DMS153 treated with DMSO at 0.1 percent for 48 hours (cell line): ENCODE results near the gene EXOC3.

Experiments used
- DNase-seq: peaks from one replicate; lab custom pipeline; 2025; ENCODE audit not compliant: unreplicated experiment; lab: John Stamatoyannopoulos, UW

The EXOC3 gene

DNA sequence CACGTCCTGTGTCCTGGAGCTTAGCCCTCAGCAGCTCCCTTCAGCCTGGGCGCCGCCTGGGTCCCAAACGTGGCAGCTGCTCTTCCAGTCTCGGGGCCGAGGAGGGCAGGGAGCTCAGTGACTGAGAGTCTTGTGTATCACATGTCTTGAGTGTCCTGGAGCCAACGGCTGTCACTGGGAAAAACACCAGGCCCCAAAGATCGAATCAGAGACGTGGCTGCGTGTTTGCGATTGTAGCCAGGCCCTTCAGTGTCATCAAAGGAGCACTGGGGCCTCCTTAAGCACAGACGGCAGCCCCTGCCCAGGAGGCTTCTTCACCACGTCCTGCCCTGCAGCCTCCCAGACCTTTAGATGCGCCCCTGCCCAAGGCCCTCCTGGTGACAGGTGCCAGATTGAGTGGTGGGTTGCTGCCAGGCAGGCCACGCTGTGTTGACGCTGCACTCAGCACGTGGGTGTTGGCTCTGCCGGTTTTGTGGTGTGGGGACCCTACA, 5.7 kb upstream of the EXOC3 start:
- DNase-seq = no peak

DNA sequence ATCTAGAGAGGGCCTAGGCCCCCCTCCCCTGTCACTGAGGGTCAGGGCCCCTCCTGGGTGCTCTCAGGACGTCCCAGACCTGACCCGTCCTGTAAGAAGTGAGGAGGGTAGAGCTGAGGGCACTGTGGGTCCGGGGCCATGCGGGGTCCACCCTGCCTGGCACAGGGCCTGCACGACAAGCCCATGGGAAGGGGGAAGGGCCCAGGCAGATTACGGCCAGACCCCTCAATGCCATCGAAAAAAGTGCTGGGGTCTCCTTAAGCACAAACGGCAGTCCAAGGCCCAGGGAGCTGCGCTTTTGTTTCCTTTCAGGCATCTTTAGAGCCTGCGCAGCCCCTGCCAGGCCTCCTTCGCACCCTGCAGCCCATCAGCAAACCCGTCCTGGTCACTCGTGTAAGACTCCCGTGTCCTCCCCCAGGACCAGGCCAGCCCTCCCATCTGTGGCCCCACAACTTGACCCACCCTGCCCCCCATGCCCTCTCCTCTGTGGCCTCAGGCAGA, 4.4 kb upstream of the EXOC3 start:
- DNase-seq = no peak

DNA sequence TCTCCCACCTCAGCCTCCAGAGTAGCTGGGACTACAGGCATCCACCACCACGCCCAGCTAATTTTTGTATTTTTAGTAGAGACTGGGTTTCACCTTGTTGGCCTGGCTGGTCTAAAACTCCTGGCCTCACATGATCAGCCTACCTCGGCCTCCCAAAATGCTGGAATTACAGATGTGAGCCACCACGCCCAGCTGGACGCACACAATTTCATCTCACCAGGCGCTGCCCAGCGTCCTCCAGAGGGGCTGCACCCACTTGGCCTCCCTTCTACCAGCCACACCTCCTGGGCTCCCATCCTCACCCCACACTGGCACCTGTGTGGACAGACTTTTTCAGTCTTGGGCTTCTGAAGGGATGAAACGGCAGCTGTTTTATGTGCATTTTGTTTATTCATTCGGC, 3.8 kb upstream of the EXOC3 start:
- no peak for DNase-seq

DNA sequence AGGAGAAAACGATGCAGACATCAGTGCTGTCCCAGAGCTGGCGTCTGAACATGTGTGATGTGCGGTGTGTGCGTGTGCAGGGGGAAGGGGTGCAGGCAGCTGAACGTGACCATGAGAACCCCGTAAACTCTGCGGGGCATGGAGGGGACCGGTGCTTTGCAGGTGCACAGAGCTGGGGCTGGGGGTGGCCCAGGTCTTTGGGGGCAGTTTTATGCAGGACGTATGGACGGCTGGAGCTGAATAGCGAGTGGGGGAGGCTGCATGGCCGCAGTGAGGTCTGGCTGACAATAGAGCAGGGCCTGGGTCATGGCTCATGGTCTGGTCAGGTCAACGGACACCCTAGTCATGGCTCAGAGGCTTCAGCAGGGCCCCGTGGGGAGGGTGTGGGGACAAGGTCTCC, 3.3 kb upstream of the EXOC3 start:
- DNase-seq = no peak

DNA sequence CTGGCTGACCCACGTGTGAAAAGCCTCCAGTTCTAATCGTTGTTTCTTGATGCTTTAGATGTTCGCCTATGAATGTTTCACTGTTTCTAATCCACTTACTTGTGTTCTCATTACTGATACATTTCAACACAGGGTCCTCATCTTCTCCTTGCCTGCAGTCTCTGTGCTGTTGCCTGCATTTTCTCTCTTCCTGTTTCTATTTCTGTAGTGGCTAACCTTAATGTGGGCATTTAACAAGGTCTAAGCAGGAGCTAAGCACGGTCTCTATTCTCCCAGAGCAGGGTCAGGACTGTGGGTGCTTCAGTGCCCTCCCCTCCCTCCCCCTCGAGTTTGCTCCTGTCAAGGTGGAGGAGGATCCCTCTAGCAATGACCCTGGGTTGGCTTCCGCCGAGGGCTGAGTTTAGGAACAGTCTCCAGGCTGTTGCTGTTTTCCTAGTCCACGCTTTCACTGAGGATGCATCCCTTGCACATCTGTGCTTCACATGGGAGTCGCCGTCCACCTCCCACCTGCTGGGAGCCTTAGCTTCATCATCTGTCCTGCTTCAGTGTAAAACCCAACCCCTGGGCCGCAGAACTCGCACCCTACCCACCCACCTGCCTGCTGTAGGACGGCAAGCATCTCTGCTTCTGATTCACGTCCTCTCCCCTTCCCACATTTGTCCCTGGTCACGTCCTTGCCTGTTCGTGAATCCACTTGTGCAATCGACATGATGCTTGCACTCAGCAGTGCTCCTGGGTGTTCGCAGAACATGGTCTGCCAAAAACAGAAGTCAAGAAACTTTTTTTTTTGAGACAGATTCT, 2.4 kb upstream of the EXOC3 start:
- DNase-seq = no peak

DNA sequence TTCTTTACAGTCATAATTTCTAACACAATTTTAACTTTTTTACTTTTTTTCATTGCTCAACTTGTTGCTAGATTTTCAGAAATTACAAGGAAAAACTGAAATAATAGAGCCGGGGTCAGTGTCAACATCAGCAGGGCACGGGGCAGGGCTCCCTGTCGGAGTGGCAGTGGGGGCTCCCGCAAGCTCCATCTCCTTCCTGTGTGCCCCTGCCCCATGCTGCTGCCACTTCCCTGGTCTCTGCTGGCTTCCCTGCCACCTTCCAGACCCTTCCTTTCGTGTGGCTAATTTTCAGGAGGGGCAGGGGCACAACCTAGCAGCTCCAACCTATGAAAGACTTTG, 1.0 kb upstream of the EXOC3 start:
- no peak for DNase-seq

DNA sequence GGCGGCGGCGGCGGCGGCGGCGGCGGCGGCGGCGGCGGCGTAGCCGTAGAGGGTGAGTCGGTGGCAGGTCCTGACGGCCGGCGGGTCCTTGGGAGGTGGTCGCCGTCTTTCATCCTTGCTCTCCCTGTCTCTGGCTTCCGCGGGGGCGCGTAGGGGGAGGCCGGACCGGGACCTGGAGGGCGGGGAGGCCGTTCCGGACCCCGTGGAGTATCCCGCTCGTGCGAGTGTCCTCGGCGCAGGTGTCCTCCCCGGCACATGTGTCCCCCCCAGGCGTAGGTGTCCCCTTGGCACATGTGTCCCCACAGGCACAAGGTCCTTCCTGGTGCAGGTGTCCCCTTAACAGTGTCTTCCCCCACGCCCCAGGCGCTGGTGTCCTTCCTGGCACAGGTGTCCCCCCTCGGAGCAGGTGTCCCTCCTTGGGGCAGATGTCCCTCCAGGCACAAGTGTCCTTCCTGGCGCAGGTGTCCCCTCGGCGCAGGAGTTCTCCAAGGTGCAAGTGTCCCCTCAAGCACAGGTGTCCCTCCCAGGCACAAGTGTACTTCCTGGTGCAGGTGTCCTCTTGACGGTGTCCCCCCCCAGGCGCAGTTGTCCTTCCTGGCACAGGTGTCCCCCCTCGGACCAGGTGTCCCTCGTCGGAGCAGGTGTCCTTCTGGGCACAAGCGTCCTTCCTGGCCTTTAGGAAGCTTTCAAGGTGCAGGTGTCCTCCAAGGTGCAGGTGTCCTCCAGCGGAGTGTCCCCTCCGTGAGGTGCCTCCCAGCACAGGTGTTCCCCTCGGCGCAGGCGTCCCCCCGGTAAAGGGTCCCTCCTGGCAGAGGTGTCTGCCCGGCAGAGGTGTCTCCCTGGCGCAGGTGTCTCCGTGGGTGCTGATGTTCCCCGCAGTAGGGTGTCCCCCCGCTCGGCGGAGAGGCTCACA, 519 bp downstream of the EXOC3 start:
- no peak for DNase-seq

DNA sequence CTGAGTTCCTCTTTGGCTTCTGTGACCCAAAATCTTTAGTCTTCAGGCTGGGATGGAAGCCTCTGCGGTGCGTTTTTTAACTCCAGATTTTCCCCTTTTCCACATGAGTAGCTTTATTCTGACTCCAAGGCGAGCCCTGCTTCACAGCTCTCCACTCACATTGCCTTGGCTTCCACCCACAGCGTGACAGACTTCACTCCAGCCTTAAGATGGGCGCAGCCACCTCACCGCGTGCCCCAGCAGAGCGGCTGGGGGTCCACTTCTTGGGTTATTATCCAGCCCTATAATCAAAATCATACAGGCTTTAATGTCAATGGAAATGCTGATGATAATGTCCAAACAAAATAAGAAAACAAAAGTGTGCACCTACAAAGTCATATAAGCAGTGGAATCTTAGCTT, 1.2 kb downstream of the EXOC3 start:
- no peak for DNase-seq

GRCh38 chr5:445591-445990, 2.6 kb downstream of the EXOC3 start:
- DNase-seq = no peak

- DNase-seq = no peak
These were observed 3.3 kb downstream of the EXOC3 start for GRCh38 chr5:446066-446882.

DNA sequence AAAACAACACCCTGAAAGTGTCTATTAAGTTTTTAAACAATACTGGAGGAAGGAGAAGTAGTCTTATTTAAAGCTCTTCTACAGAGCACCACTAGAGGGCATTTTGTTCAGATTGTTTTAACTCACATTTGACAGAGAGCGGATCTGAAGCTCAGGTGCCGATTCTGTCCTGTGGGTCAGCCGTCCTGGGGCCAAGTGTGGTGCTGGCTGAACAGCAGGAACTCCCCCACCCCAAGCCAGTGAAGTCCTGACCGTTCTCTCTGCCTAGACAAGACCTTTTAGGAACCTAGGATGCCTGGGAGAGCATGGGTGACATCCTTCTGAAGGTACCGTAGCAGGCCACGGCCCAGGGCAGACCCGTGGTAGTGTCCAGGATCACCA, 3.9 kb downstream of the EXOC3 start:
- peak; percentile 70 for DNase-seq

GRCh38 chr5:447501-447900, 4.5 kb downstream of the EXOC3 start:
- DNase-seq = no peak

GRCh38 chr5:448061-448765, 5.2 kb downstream of the EXOC3 start:
- DNase-seq = no peak

GRCh38 chr5:448766-449090, 5.8 kb downstream of the EXOC3 start:
- no peak for DNase-seq

DNA sequence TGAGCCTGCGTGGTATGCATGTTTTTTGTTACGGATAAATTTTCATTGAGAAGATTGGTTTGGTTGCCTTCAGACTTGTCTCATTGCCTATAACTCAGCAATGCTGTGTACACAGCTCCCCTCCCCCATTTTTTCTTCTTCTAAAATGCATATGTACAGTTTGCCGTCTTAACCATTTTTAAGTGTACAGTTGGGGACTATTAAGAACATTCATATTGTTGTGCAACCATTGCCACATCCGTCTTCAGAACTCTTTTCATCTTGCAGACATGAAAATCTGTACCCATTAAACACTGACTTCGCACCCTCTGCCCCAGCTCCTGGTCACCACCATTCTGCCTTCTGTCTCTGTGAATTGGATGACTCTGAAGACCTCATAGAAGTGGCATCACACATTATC, 6.2 kb downstream of the EXOC3 start:
- DNase-seq = no peak

GRCh38 chr5:451587-452458, 8.8 kb downstream of the EXOC3 start:
- DNase-seq = no peak

- no peak for DNase-seq
These were observed 10.2 kb downstream of the EXOC3 start for GRCh38 chr5:452978-453710.

- DNase-seq = no peak
These were observed 10.9 kb downstream of the EXOC3 start for GRCh38 chr5:453725-454481.
